IMR-90 (cell line): ENCODE data around the gene MCM8. TPM values are rescaled to one million over a fixed set of nuclear protein-coding genes. Genes with fewer than 3 reads are reported as not detected.

Experiments
- ATAC-seq: fragments of 200-7000 bp; cut with Tn5 transposase; 2 replicates; pipeline ENCODE4 v1.9.1; 2020; ENCODE audit warnings: low read depth, mild to moderate bottlenecking, moderate library complexity
- BruUV-seq: library from RNA; stranded (reverse); fragments of 400-500 nt; replicated peaks from 2 replicates; lab custom pipeline; 2021; lab: Mats Ljungman, UMichigan
- CTCF ChIA-PET: fragments of 300-600 bp; formaldehyde crosslinking; extraction: SDS; loops from one replicate; lab custom pipeline; 2021; ENCODE audit warnings: antibody characterized with exemption; lab: Yijun Ruan, JAX
- POLR2A ChIA-PET: fragments of 300-600 bp; sonication (Branson Sonifier 250); formaldehyde crosslinking; loops from one replicate; lab custom pipeline; 2022; ENCODE audit warnings: antibody characterized with exemption; ENCODE audit not compliant: unreplicated experiment; lab: Charles Lee
- DNase-seq: peaks from one replicate; pipeline ENCODE4 v3.0.0; 2013
- H2AFZ ChIP-seq: replicated peaks from 2 replicates; pipeline ENCODE3; 2013; ENCODE audit warnings: low read length, mild to moderate bottlenecking; ENCODE audit not compliant: poor library complexity
- H2AK5ac ChIP-seq: 2 replicates; pipeline ENCODE4 v1.6.1; 2013; ENCODE audit warnings: low read depth, low read length, inconsistent platforms
- H2AK9ac ChIP-seq: replicated peaks from 2 replicates; pipeline ENCODE3; 2013; ENCODE audit warnings: mild to moderate bottlenecking, low read depth, low read length, moderate library complexity; ENCODE audit not compliant: poor library complexity
- H2BK120ac ChIP-seq: 2 replicates; pipeline ENCODE4 v1.6.1; 2013; ENCODE audit warnings: low read depth, low read length, inconsistent platforms
- H2BK15ac ChIP-seq: 3 replicates; pipeline ENCODE4 v1.6.1; 2013; ENCODE audit warnings: low read depth, low read length, inconsistent platforms
- H2BK20ac ChIP-seq: 2 replicates; pipeline ENCODE4 v1.6.1; 2013; ENCODE audit warnings: low read depth, mild to moderate bottlenecking, inconsistent platforms, low read length, moderate library complexity
- H2BK5ac ChIP-seq: 2 replicates; pipeline ENCODE4 v1.6.1; 2013; ENCODE audit warnings: mild to moderate bottlenecking, low read depth, low read length, inconsistent platforms; ENCODE audit not compliant: poor library complexity, severe bottlenecking
- H3K14ac ChIP-seq: replicated peaks from 2 replicates; pipeline ENCODE4 v1.6.1; 2013; ENCODE audit warnings: low read depth, low read length, inconsistent platforms
- H3K18ac ChIP-seq: 2 replicates; pipeline ENCODE4 v1.6.1; 2013; ENCODE audit warnings: low read depth, low read length, control low read depth
- H3K23ac ChIP-seq: 2 replicates; pipeline ENCODE4 v1.6.1; 2013; ENCODE audit warnings: low read depth, low read length, inconsistent platforms
- H3K27ac ChIP-seq: 2 replicates; pipeline ENCODE4 v1.5.1; 2013; ENCODE audit warnings: mild to moderate bottlenecking, control low read depth, low read length; ENCODE audit not compliant: insufficient read depth
- H3K27me3 ChIP-seq: 2 replicates; pipeline ENCODE4 v1.6.1; 2013; ENCODE audit warnings: low read length; ENCODE audit not compliant: control insufficient read depth, insufficient read depth
- H3K36me3 ChIP-seq: 2 replicates; pipeline ENCODE4 v1.6.1; 2013; ENCODE audit warnings: low read length, mixed read lengths; ENCODE audit not compliant: control insufficient read depth, insufficient read depth
- H3K4ac ChIP-seq: 2 replicates; pipeline ENCODE4 v1.6.1; 2013; ENCODE audit warnings: low read depth, low read length, inconsistent platforms
- H3K4me1 ChIP-seq: 2 replicates; pipeline ENCODE4 v1.6.1; 2013; ENCODE audit warnings: low read length, mixed read lengths; ENCODE audit not compliant: control insufficient read depth, insufficient read depth
- H3K4me2 ChIP-seq: 2 replicates; pipeline ENCODE4 v1.6.1; 2013; ENCODE audit warnings: low read depth, mild to moderate bottlenecking, control low read depth, low read length, moderate library complexity
- H3K4me3 ChIP-seq: 2 replicates; pipeline ENCODE4 v1.5.1; 2013; ENCODE audit warnings: low read depth, mild to moderate bottlenecking, control low read depth, low read length, moderate library complexity; ENCODE audit not compliant: insufficient read depth
- H3K56ac ChIP-seq: 2 replicates; pipeline ENCODE4 v1.6.1; 2013; ENCODE audit warnings: low read length, inconsistent platforms; ENCODE audit not compliant: insufficient read depth; ENCODE audit errors: extremely low read depth
- H3K79me1 ChIP-seq, 2 experiments: 2 replicates each; pipeline ENCODE4 v1.6.1; 2013; ENCODE audit warnings: low read length in 2 of 2, inconsistent platforms in 1 of 2, low read depth in 1 of 2
- H3K9ac ChIP-seq: 2 replicates; pipeline ENCODE4 v1.6.1; 2013; ENCODE audit warnings: low read depth, low read length, control low read depth
- H3K9me1 ChIP-seq: 2 replicates; pipeline ENCODE4 v1.6.1; 2013; ENCODE audit warnings: low read length, inconsistent platforms; ENCODE audit not compliant: insufficient read depth
- H3K9me3 ChIP-seq: 2 replicates; pipeline ENCODE4 v1.6.1; 2013; ENCODE audit warnings: low read length; ENCODE audit not compliant: control insufficient read depth, insufficient read depth
- H4K20me1 ChIP-seq: 2 replicates; pipeline ENCODE4 v1.6.1; 2013; ENCODE audit warnings: low read length, inconsistent platforms; ENCODE audit not compliant: insufficient read depth
- H4K5ac ChIP-seq: 2 replicates; pipeline ENCODE4 v1.6.1; 2013; ENCODE audit warnings: mild to moderate bottlenecking, low read depth, low read length, control low read depth
- H4K8ac ChIP-seq, 2 experiments: 2 replicates each; pipeline ENCODE4 v1.6.1; 2013; ENCODE audit warnings: low read depth in 2 of 2, low read length in 2 of 2, control low read depth in 1 of 2, inconsistent platforms in 1 of 2
- H4K91ac ChIP-seq: 2 replicates; pipeline ENCODE4 v1.6.1; 2013; ENCODE audit warnings: low read depth, low read length, inconsistent platforms; ENCODE audit not compliant: insufficient read depth
- CEBPB ChIP-seq: IDR thresholded peaks from 2 replicates; pipeline ENCODE4 v1.6.1; 2012; ENCODE audit warnings: low read depth, low read length, improper control_type of control experiment
- FOS ChIP-seq: fragments of 150-350 bp; IDR thresholded peaks from 2 replicates; pipeline ENCODE4 v1.6.1; 2016; ENCODE audit warnings: low read depth, low read length
- MAZ ChIP-seq: IDR thresholded peaks from 2 replicates; pipeline ENCODE4 v1.6.1; 2012; ENCODE audit warnings: low read depth, mild to moderate bottlenecking, low read length, improper control_type of control experiment, moderate library complexity, borderline replicate concordance
- RFX5 ChIP-seq: IDR thresholded peaks from 2 replicates; pipeline ENCODE4 v1.8.0; 2012; ENCODE audit warnings: low read depth, mild to moderate bottlenecking, low read length, moderate library complexity
- WGBS, 2 experiments: methylation state at CpG; one replicate each; pipeline versions ENCODE4 v1.1.5 to v1.1.7; 2013; ENCODE audit warnings: missing lambda C conversion rate in 2 of 2; ENCODE audit not compliant: insufficient read length in 1 of 2; ENCODE audit errors: extremely low coverage in 2 of 2; 5-methylcytosine and 5-hydroxymethylcytosine counted together
- dilution Hi-C: fragments of 300-500 bp; cut with HindIII; formaldehyde crosslinking; loops from one replicate; pipeline ENCODE4 v1.14.3; 2018; ENCODE audit warnings: low sequenced_read_pairs; ENCODE audit not compliant: unreplicated experiment
- in situ Hi-C: fragments of 300-500 bp; cut with MboI; formaldehyde crosslinking; loops from 3 replicates; pipeline ENCODE4 v1.14.3; 2019; ENCODE audit warnings: low sequenced_read_pairs, inconsistent platforms, mixed read lengths
- intact Hi-C: fragments of 100-400 bp; cut with micrococcal nuclease; formaldehyde crosslinking; loops from 2 replicates; pipeline ENCODE4 v1.10.0; 2022
- polyA plus RNA-seq, 3 experiments: library from polyadenylated mRNA; depleted of rRNA; stranded (reverse); fragments of >200 nt; gene quantifications; 2 replicates each; pipeline ENCODE4 v1.2.3, GENCODE V29; 2012; ENCODE audit warnings: low replicate concordance in 1 of 3
- total RNA-seq: library from RNA; depleted of rRNA; stranded (reverse); fragments of >200 nt; gene quantifications from 2 replicates; pipeline ENCODE4 v1.2.3, GENCODE V29; 2012

The MCM8 gene
- total and polyA plus RNA-seq, 2 of the 4 experiments (the other 2 are of a cell fraction): 4.2 to 11.5 TPM

GRCh38 chr20:6008254-6008653 is 57.8 kb downstream of the MCM8 start:
- Histone ChIP-seq H3K18ac (no peak overlapping the region), H3K9me1 (peaks cover 4% of the 10 kb centered on the region), H4K8ac (no peak overlapping the region), H3K23ac (no peak overlapping the region), H3K27ac (no peak overlapping the region), H3K9me3 (no peaks in the 10 kb centered on the region), H3K4me2 (peak overlapping the region; percentile 68), H3K56ac (no peak overlapping the region), H4K20me1 (peaks cover 27% of the 10 kb centered on the region), H3K79me1 (peaks cover 13 to 45% of the 10 kb centered on the region in 2 experiments), H2BK5ac (no peak overlapping the region), H4K5ac (no peak overlapping the region), H2AK5ac (no peak overlapping the region), H3K27me3 (no peaks in the 10 kb centered on the region), H3K4ac (no peak overlapping the region), H3K36me3 (peaks cover 14% of the 10 kb centered on the region), H2BK120ac (no peak overlapping the region), H2AK9ac (no peak overlapping the region), H3K4me3 (no peak overlapping the region; the same call in 1 of the 2 replicates), H2AFZ (no peak overlapping the region), H4K91ac (no peak overlapping the region), H2BK15ac (no peak overlapping the region), H3K9ac (no peak overlapping the region), H3K4me1 (peaks cover 3% of the 10 kb centered on the region), H2BK20ac (no peak overlapping the region), H3K14ac (no peak overlapping the region)
- dilution Hi-C loops (no loop called here), in situ Hi-C loops (no loop called here), intact Hi-C loops (loop anchor here (1.0 kb wide), 1 partner anchor 479 kb away; no protein-coding TSS in a partner anchor)
- 36 to 100% methylated on average over 1 to 2 of the region's 5 CpGs for WGBS, 2 experiments
- TF ChIP-seq CEBPB (peak; percentile 97), RFX5 (no peak), FOS (peak; percentile 67; the same call in 1 of the 2 replicates), MAZ (peak; percentile 35; the same call in 1 of the 2 replicates)
- ATAC-seq: no peak; the same call in 1 of the 2 replicates
- BruUV-seq: no TSS peak
- peak; percentile 92 for DNase-seq
- ChIA-PET POLR2A (no interaction called here), CTCF (interaction anchor here (1.2 kb wide), 1 partner anchor 9 kb away, joined by 3 read pairs; no protein-coding TSS in a partner anchor)
